T-helper 17 cell (primary cell): Measurements from ENCODE around the gene CDH2. TPM values are rescaled to one million over a fixed set of nuclear protein-coding genes. Genes with fewer than 3 reads are reported as not detected.

ENCODE experiments used
- ATAC-seq: fragments of 150-1000 bp; cut with Tn5 transposase; 2 replicates; pipeline ENCODE4 v1.10.0; 2021; ENCODE audit warnings: mild to moderate bottlenecking, moderate library complexity
- DNase-seq, 3 donors: peaks; one replicate each; pipeline versions ENCODE4 v3.0.0 to v3.0.0-alpha.2; 2020 to 2021
- H3K9me3 ChIP-seq: one replicate; pipeline ENCODE4 v1.7.0; 2013; ENCODE audit warnings: low read length, mild to moderate bottlenecking; ENCODE audit not compliant: control insufficient read depth, poor library complexity, severe bottlenecking
- H3K27ac Mint-ChIP-seq: one replicate; pipeline ENCODE4 v1.8.0; 2022; ENCODE audit warnings: mild to moderate bottlenecking, moderate library complexity, mixed read lengths
- H3K27me3 Mint-ChIP-seq: one replicate; pipeline ENCODE4 v1.8.0; 2022; ENCODE audit warnings: mixed read lengths
- H3K36me3 Mint-ChIP-seq: one replicate; pipeline ENCODE4 v1.8.0; 2022; ENCODE audit warnings: low read depth, mixed read lengths
- H3K4me1 Mint-ChIP-seq: one replicate; pipeline ENCODE4 v1.8.0; 2022; ENCODE audit warnings: mild to moderate bottlenecking, mixed read lengths
- H3K4me3 Mint-ChIP-seq: one replicate; pipeline ENCODE4 v1.8.0; 2022; ENCODE audit warnings: mild to moderate bottlenecking, moderate library complexity, mixed read lengths
- total RNA-seq, 4 donors: library from RNA in 2 of 4; stranded (reverse) in 2 of 4; gene quantifications; one replicate each; pipeline ENCODE4 v1.2.3 and lab custom pipeline; 2022 to 2026

CDH2 gene
- under 1 TPM; 0.37 to 0.55 TPM for total RNA-seq
- 0.15 to 3.0 reads per million in 2 donors for total RNA-seq (lab: John Stamatoyannopoulos, UW)

- no peak within 1 kb of the TSS for H3K27ac Mint-ChIP-seq
- peaks cover 3% of the 10 kb centered on the region for H3K9me3 ChIP-seq
- H3K27me3 Mint-ChIP-seq: peaks cover 32% of the 10 kb centered on the region
- peaks cover 8% of the 10 kb centered on the region for H3K4me1 Mint-ChIP-seq
- peaks cover 5% of the 10 kb centered on the region for H3K36me3 Mint-ChIP-seq
- ATAC-seq (peak; percentile 33), DNase-seq (no peak)
- peak within 1 kb of the TSS; percentile 58 for H3K4me3 Mint-ChIP-seq
Measured at GRCh38 chr18:28176948-28177827, at the start of gene CDH2. Gene CDH2 (minus strand): TSS chr18:28177130. CDS start chr18:28177022, 108 bp downstream.

DNA sequence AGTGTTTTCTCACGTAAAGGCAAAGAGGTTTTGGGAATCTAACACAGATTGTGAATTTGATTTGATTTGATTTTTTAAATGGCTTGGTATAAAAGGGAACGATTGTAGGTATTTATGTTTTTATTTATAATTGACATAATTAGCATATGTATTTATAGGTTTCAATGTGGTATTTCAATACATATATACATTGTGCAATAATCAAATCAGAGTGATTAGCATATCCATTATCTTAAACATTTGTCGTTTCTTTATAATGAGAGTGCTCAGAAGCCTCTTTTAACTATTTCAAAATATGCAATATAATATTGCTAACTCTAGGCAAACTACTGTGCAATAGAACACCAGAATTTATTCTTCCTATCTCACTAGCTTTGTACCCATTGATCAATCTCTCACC is 35.1 kb upstream of the CDH2 start:
- H3K27me3 Mint-ChIP-seq: no peaks in the 10 kb centered on the region
- no peak overlapping the region for H3K27ac Mint-ChIP-seq
- no peak for DNase-seq
- H3K36me3 Mint-ChIP-seq: peaks cover 3% of the 10 kb centered on the region
- H3K4me1 Mint-ChIP-seq: no peaks in the 10 kb centered on the region
- no peak for ATAC-seq
- H3K9me3 ChIP-seq: no peaks in the 10 kb centered on the region
- H3K4me3 Mint-ChIP-seq: no peak overlapping the region

DNA sequence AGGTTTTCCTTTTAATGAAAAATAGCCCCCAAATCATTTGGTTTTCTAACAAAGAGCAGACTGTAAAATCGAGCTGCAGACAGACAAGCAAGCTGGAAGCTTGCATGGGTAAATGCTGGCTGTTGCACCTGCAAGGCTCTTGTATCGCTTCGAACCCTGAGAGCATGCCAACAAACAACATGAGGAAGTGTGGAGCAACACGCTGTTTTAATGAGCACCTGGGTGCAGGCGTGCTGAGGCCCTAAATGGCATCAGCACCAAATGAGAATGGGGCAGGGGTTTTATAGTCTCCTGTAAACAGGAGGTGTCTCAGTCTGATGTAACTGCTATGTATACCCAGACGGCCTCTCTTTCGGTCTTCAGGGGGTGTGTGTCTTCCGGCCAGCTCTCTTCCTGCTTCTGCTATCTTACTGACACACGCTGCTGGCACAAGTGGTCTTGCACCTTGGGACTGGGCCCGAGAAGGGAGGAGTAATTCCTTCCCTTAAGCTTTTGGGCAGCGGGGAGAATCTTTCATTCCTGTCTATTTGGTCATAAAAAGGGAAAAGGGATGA is 31.9 kb upstream of the CDH2 start:
- Mint-ChIP-seq H3K27me3 (no peaks in the 10 kb centered on the region), H3K4me3 (no peak overlapping the region), H3K4me1 (no peaks in the 10 kb centered on the region), H3K27ac (no peak overlapping the region), H3K36me3 (peaks cover 3% of the 10 kb centered on the region)
- H3K9me3 ChIP-seq: peaks cover 2% of the 10 kb centered on the region
- ATAC-seq: no peak
- no peak for DNase-seq

DNA sequence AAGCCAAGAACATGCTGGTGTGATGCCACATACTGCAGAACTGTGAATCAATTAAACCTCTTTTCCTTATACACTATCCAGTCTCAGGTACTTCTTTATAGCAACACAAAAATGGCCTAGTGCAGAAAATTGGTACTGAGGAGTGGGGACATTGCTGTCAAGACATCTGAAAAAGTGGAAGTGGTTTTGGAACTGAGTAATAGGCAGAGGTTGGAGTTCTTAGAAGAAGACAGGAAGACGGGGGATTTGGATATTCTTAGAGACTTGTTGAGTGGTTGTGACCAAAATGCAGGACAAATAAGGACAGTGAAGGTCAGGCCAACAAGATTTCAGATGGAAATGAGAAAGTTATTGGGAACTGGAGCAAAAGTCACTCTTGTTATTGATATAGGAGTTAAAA is 31.3 kb upstream of the CDH2 start:
- Mint-ChIP-seq H3K27me3 (no peaks in the 10 kb centered on the region), H3K4me1 (no peaks in the 10 kb centered on the region), H3K27ac (no peak overlapping the region), H3K36me3 (peaks cover 3% of the 10 kb centered on the region), H3K4me3 (no peak overlapping the region)
- no peak for DNase-seq
- no peak for ATAC-seq
- peaks cover 2% of the 10 kb centered on the region for H3K9me3 ChIP-seq

DNA sequence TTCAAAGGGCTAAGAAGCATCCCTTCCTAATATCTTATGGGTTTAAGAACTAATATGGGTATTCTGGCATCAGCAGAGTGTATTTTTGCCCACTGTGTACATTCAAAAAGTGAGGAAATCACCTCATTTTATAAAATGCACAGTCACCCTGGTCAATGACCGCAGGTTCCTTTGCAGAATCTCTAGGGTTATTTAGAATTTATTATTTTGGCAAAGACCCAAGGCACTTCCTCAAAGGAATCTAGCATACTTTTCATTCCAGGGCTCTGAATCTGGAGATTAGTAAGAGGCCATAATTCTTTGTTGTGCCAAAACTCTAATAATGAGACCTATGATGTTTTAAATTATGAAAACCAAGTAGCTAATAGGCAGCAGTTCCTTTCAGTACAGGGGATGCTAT is 27.2 kb upstream of the CDH2 start:
- Mint-ChIP-seq H3K4me1 (no peaks in the 10 kb centered on the region), H3K27me3 (no peaks in the 10 kb centered on the region), H3K4me3 (no peak overlapping the region), H3K36me3 (peaks cover 3% of the 10 kb centered on the region), H3K27ac (no peak overlapping the region)
- DNase-seq (no peak), ATAC-seq (no peak)
- H3K9me3 ChIP-seq: peaks cover 2% of the 10 kb centered on the region

DNA sequence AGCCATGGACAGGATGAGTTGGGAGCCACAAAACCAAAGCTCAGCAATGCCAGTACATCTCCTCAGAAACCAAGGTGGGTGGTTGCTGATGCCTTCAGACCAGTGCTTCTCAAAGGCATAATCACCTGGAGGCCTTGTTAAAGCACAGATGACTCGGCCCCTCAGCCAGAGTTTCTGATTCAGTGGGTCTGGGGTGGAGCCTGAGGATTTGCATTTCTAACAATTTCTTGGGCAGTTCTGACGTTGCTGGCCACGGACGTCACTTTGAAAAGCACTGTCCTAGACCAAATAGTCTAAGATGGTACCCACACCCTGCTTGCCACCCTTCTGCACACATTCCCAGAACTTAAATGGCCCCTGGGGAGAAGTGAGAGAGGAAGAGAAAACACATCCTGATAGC is 24.1 kb upstream of the CDH2 start:
- H3K27ac Mint-ChIP-seq: no peak overlapping the region
- no peaks in the 10 kb centered on the region for H3K36me3 Mint-ChIP-seq
- H3K4me3 Mint-ChIP-seq: no peak overlapping the region
- H3K27me3 Mint-ChIP-seq: no peaks in the 10 kb centered on the region
- ATAC-seq (no peak), DNase-seq (no peak)
- H3K4me1 Mint-ChIP-seq: no peaks in the 10 kb centered on the region
- H3K9me3 ChIP-seq: peaks cover 2% of the 10 kb centered on the region

- no peak for ATAC-seq
- Mint-ChIP-seq H3K27me3 (no peaks in the 10 kb centered on the region), H3K36me3 (no peaks in the 10 kb centered on the region), H3K4me3 (no peak overlapping the region), H3K4me1 (no peaks in the 10 kb centered on the region), H3K27ac (no peak overlapping the region)
- peaks cover 5% of the 10 kb centered on the region for H3K9me3 ChIP-seq
- DNase-seq: no peak
Measured at GRCh38 chr18:28198620-28199019, 21.7 kb upstream of the CDH2 start.

DNA sequence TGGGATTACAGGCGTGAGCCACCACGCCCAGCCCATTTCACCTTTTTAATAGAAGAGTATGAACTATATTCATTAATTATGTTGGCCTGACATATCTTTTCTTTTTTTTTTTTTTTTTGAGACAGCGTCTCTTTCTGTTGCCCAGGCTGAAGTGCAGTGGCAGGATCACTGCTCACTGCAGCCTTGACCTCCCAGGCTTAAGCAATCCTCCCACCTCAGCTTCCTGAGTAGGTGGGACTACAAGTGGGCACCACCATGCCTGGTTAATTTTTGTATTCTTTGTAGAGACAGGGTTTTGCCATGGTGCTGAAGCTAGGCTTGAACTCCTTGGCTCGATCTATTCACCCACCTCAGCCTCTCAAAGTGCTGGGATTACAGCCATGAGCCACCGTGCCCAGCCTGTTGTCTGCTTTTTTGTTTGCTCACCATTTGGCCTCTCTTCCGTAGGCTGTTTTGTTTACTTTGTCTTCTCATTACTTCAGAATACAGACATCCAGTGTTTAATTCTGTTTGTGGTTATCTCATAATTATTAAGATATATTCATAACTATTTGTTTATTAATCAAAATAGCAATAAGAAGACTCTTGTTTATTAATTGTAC is 16.3 kb upstream of the CDH2 start:
- no peaks in the 10 kb centered on the region for H3K36me3 Mint-ChIP-seq
- peaks cover 5% of the 10 kb centered on the region for H3K9me3 ChIP-seq
- DNase-seq (no peak), ATAC-seq (no peak)
- H3K27me3 Mint-ChIP-seq: no peaks in the 10 kb centered on the region
- no peaks in the 10 kb centered on the region for H3K4me1 Mint-ChIP-seq
- H3K4me3 Mint-ChIP-seq: no peak overlapping the region
- H3K27ac Mint-ChIP-seq: no peak overlapping the region

DNA sequence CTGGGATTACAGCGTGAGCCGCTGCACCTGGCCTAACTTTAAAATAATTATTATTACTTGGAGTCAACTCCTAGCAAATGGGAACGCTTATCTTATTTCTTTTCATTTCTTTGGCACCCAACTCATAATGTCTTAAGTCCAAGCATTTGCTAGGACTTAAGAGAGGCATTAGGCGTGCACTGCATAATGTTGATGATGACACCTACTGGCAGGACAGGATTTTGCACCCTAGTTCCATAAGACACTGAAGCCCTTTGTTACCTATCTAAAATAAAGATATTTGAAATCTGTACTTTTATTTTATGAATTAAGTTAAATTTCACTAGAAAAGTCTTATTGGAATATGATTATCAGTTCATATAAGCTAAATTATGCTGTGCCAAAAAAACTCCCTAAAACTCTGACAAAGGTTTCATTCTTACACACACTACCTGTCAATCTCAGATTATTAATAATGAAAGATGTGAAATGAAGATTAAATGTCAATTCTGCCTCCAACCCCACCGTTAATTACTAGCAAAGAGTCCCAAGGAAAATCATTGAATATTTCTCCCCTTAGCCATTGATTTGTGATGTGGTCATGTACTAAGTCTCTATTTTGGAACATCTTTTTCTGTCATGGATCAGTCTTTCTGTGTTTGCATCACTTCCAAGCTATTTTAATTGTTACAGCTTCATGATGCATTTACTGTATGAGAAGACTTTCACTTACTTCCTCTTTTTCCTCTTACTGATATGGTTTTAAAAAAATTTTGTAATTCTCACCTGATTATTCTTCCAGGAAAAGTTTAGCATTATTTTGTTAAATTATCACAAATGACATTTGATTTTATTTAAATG is 12.7 kb upstream of the CDH2 start:
- Mint-ChIP-seq H3K4me3 (no peak overlapping the region), H3K4me1 (no peaks in the 10 kb centered on the region), H3K36me3 (no peaks in the 10 kb centered on the region), H3K27me3 (no peaks in the 10 kb centered on the region), H3K27ac (no peak overlapping the region)
- H3K9me3 ChIP-seq: peaks cover 4% of the 10 kb centered on the region
- DNase-seq (no peak), ATAC-seq (no peak)

DNA sequence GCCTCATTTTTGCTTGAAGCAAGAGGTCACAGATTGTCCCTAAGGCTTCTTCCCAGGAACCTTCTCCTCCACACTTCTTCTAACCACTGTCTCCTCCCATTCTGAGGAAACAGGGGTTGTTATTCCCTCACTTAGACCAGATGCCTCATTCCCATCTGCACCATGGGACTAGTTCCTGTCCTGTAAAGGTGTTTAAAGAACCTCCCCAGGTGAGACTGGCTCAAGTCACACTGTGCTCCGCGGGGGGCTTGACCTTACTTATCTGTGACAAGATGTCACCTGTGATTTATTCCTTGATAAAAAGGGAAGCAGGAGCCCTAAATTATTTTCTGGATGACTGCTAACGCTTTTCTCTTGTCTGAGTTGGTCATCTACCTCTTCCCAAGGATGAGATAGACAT is 8.2 kb upstream of the CDH2 start:
- no peak for ATAC-seq
- no peak overlapping the region for H3K27ac Mint-ChIP-seq
- no peak for DNase-seq
- no peak overlapping the region for H3K4me3 Mint-ChIP-seq
- H3K27me3 Mint-ChIP-seq: no peaks in the 10 kb centered on the region
- no peaks in the 10 kb centered on the region for H3K4me1 Mint-ChIP-seq
- no peaks in the 10 kb centered on the region for H3K9me3 ChIP-seq
- H3K36me3 Mint-ChIP-seq: no peaks in the 10 kb centered on the region

- H3K9me3 ChIP-seq: no peaks in the 10 kb centered on the region
- H3K4me3 Mint-ChIP-seq: no peak overlapping the region
- H3K36me3 Mint-ChIP-seq: no peaks in the 10 kb centered on the region
- ATAC-seq (no peak), DNase-seq (no peak)
- H3K27me3 Mint-ChIP-seq: peaks cover 5% of the 10 kb centered on the region
- no peak overlapping the region for H3K27ac Mint-ChIP-seq
- H3K4me1 Mint-ChIP-seq: no peaks in the 10 kb centered on the region
Measured at GRCh38 chr18:28183418-28184078, 6.6 kb upstream of the CDH2 start.

GRCh38 chr18:28181616-28182015 is 4.7 kb upstream of the CDH2 start:
- Mint-ChIP-seq H3K36me3 (no peaks in the 10 kb centered on the region), H3K4me3 (no peak overlapping the region), H3K4me1 (peaks cover 4% of the 10 kb centered on the region), H3K27ac (no peak overlapping the region), H3K27me3 (peaks cover 11% of the 10 kb centered on the region)
- no peaks in the 10 kb centered on the region for H3K9me3 ChIP-seq
- no peak for ATAC-seq
- DNase-seq: no peak
